HG02970 (cell line): ENCODE results near the gene SFRP5.

Source experiments
- ATAC-seq: cut with Tn5 transposase; IDR thresholded peaks from one replicate; pipeline ENCODE4 v1.9.1; 2021; ENCODE audit warnings: mild to moderate bottlenecking, moderate library complexity, moderate number of reproducible peaks; ENCODE audit not compliant: unreplicated experiment, low FRiP score

The SFRP5 gene

DNA sequence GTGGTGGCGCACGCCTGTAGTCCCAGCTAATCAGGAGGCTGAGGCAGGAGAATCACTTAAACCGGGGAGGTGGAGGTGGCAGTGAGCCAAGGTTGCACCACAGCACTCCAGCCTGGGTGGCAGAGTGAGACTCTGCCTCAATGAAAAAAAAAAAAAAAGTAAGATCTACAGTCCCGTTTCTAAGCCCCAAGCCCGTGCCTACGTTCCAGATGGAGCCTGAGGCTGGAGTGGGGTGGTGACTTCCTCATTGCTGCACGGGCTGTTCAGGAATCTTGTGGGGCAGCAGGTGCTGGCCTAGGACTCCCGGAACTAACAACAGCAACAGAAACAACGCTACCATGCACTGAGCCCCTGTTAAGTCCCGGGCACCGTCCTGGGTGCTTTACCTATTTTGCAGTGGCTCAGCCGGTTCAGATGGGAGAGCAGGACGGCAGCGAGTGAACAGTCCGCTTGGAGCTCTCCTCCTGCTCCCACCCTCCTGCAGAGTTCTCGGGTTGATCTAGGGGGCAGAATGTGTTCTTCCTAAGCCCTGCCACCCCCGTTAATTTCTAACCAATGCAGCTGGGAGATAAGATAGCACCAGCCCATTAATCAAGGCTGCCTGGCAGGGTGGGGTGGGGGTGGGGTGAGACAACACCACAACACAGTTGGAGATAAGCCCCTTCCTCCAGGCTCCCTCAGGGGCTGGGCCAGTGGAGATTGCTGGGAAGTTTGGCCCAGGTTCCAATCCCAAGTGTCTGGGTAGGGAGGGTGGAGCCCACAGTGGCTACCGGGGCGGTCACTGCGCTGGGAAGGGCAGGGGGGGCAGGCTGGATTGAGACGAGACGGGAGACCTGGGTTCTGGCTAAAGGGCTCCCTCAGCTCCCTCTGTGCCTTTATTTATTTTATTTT, 17.0 kb upstream of the SFRP5 start:
- no peak for ATAC-seq

DNA sequence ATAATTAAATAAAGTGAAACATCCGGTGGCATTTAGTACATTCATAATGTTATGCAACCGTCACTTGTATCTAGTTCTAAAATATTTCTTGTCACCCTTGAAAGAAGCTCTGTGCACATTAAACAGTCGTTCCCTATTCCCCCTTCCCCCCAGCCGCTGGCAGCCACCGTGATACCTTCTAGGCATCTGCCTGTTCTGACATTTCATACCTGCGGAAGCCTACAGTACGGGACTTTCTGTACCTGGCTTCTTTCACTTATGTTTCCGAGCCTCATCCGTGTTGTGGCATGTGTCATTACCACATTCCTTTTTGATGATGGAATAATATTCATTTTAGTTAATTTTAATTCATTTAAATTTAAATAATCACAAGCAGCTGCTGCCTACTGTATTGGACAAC, 13.9 kb upstream of the SFRP5 start:
- ATAC-seq, result no peak

DNA sequence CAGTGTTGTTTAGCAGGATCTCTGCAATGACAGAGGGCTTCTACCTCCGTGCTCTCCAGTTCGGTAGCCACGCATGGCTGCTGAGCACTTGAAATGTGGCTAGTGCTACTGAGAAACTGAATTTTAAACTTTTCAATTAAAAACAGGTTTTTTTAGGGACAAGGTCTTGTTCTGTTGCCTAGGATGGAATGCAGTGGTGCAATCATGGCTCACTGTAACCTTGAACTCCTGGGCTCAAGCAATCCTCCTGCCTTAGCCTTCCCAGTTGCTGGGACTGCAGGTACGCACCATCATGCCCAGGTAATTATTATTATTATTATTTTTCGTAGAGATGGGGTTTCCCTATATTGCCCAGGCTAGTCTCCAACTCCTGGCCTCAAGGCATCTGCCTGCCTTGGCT, 13.4 kb upstream of the SFRP5 start:
- no peak for ATAC-seq

GRCh38 chr10:97784200-97784810, 12.5 kb upstream of the SFRP5 start:
- ATAC-seq, result no peak

DNA sequence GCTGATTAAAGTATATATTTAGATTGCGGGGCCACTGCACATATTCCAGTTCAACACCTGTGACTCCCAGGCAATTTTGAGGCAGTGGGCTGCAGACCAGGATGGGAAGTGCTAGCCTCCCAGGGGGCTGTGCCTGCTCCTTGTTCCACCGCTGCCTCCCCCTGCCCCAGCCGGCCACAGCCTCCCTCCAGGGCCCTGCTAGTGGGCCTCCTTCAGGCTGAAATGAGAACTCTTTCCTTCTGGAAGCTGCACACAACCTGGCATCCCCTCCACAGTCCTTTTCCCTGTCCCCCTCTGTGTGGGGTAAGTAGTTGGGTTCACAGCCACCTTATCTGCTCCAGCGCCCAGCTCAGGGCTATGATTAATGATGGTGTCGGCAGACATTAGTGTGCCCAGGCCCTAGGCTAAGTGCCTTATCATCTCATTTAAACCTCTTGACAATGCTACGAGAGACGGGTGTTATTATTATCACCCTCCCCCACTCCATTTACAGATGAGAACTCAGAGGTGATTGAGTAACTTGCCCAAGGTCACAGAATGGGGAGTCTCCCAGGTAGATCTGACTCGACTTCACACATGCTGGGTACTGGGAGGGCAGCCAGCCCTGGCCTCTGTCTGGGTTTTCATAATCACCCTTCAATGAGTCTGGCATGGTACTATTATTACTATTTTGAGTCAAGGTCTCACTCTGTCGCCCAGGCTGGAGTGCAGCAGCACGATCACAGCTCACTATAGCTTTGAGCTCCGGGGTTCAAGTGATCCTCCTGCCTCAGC, 10.8 kb upstream of the SFRP5 start:
- ATAC-seq, result no peak

DNA sequence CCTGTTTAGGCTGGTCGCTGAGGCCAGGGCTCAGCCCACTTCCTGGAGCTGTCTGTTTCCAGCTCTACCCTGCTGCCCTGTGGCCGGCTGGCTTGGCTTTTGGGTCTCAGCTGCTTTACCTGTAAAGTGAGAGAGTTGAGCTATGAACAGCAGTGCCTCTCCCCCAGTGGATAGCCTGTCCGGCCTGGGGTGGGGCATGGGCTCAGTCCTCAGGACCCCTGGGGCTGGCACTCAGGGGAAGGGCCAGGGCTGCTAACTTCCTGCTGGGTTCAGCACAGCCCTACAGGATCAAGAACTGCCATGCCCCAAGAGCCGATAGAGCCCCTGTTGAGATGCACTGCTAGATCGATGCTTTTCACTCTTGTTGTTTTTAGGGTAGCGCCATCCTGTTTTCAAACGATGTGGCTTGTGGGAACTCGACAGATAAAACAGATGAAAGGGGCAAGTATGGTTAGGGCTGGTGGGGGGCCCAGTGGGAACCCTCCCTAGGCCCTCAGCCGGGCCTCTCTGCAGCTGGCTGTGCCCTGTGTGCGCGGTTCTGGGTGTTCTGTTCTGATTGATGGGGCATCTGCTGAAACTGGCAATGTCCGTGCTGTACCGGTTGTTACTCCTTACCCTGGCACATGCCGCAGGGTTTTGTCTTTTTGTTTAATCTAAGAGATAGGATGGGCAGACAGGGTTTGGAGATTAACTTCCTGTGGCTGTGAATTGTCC, 10.0 kb upstream of the SFRP5 start:
- no peak for ATAC-seq

DNA sequence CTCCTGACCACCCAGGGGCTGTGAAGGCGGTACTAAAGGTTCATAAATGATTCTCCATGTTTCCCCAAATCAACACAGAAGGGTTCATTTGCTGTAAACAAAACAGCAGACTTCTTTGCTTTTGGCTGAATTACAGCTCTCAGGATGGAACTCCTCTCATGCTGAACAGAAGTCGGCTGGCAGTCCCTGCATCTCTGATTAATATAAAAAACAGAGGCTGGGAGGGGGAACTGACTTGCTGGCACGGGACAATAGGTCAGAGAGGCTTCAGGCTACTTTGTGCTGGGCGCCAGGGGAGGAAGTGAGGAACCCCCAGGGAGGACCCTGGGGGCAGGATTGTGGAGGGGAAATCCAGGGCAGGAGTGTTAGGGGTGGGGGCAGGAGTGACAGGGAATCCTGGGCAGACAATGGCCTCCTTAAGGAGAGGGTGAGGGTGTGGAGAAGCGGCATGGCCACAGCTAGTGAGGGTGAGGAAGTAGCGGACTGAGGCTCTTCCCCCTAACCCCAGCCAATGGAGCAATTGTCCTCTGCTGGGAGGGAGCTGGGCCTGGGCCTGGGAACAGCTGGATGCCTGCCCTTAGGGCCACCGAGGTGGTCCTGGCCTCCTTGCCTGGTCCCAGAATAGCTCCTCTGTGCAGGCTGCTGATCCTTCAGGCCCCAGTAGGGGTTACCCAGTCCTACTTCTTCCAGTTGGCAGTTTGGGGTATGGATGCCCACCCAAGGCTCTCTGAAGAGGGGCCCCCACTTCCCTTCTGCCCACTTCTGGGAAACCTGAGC, 9.2 kb upstream of the SFRP5 start:
- ATAC-seq, result no peak

DNA sequence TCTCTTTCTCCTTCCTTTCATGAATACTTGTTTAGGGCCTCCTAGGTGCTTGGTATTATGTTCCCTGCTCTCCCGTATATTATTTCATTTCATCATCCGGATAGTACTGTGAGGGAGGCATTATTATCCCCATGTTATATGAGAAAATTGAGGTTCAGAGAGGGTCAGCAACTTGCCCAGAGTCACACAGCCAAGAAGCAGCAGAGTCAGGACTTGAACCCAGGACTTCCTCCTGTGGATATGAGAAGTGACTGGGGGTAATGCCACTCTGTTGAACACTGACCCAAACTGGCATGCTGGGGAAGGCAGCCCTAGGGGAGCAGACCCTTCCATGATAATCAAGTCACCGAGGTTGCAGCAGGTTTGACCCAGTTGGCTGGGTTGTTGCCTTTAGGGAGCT, 8.2 kb upstream of the SFRP5 start:
- no peak for ATAC-seq

- no peak for ATAC-seq
Measured at GRCh38 chr10:97779492-97779891, 7.7 kb upstream of the SFRP5 start.

- ATAC-seq, result no peak
Measured at GRCh38 chr10:97778452-97779302, 6.9 kb upstream of the SFRP5 start.

DNA sequence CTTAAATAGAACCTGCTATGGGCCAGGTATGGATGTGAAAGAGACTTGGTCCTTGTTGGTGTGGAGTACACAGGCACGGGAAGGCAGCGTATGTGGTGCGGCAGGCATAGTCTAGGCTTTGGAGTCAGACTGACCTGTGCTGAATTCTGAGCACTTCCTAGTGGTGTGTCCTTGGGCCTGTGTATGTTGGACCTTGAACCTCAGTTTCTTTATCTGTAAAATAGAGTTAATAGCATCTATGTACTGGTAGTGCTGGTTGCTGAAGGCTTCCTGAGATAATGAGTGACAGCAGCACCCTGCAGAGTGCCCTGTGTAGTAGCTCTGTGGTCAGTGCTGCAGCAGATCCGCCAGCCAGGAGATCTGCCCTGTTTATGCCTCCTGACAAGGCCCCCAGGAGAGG, 5.3 kb upstream of the SFRP5 start:
- no peak for ATAC-seq

DNA sequence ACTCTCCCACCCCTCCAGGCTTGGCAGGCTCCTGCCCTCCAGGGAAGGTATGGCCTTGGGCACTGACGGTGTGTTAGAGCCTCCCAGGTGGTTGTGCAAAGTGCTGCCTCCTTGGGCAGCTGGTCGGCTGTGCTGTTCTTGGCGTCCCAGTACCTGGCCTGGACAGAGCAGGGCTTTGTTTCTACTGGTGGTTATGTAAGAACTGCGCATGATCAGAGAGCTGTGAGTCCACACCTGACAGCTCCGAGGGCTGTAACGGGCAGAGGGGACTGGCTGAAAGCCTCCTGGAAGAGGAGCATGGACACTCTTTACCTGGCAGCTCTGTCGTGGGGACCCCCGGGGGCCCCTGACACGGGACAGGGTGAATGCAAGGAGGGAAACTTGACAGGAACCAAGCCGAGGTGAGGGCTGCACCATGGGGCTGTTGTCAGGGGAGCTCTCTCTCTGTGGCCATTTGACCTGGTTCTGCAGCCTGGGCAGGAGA, 3.1 kb upstream of the SFRP5 start:
- ATAC-seq, result no peak

DNA sequence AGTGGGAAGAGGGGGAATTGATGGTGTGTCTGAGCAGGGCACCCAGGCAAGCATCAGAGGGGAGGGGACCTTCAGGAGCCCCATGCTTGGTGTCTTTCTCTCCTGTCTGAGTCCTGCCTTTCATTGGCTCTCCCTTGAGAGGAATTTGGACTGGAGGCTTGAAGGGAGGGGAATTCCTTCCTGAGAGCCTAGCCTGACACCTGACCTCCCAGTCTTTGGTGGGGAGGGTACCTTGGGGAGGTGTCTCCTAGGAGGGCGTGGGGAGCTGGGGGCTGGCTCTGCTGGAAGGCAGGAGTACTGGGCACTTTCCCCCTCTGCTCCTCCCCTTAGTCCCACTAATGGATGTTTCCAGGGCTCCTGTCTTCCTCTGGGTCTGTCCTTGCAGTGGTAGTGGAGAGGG, 1.3 kb upstream of the SFRP5 start:
- no peak for ATAC-seq

- ATAC-seq, result no peak
Measured at GRCh38 chr10:97771055-97771891, 526 bp downstream of the SFRP5 start.

- no peak for ATAC-seq
Measured at GRCh38 chr10:97770255-97770654, 1.5 kb downstream of the SFRP5 start.

DNA sequence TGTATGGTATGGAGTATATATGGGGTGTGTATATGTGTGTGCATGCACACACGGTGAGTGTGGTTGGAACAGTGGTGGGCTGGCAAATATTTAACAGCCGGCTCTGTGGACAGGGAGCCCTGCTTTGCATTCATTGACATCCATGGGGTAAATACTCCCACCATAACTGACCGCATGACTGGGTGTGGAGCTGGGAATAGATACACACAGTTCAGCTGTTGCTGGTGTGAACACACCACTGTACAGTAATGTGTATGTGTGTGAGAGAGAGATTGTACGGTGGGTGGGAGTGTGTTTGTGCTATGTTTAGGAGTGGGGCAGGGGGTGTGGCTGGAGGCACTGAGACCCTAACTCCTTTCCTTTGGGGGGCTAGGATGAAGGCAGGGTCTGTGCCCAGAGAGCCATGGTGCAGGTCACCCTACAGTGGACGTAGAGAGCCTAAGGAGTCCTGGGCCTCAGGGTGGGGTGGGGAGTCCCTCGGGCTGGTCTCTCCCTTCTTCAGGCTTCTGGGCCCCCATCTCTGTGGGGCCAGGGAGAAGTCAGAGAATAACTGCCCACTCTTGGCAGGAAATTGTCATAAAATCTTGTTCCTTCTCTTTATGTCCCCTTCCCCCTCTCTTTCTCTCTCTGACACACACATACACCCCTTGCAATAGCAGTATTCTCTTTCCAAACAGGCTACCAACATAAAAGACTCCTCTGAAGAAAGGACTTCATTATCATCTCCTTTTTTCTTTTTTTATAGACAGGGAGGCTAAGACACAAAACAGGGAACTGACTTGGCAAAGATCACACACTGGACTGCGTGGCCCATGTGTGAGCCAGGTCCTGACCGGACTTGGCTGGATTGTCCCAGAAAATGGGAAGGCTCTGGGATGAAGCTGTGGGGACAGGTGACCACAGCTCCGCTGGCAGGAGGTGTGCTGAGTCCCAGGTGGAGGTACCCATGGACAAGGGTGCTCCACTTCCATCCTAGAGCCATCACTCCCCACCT, 3.2 kb downstream of the SFRP5 start:
- ATAC-seq, result no peak
